ENCODE data around the gene CTNNB1.
"Not testable (repeated sequence)": the region's sequence is repeated elsewhere in the genome, so short reads cannot be mapped to it uniquely, and the experiment has no call there.

The CTNNB1 gene

GRCh38 chr3:41258239-41258800 is 59.0 kb downstream of the CTNNB1 start:
- no peak for DNase-seq (ENCODE audit: low read depth in 2 of 2)

GRCh38 chr3:41259449-41260062 is 60.3 kb downstream of the CTNNB1 start:
- DNase-seq (ENCODE audit: low read depth in 2 of 2), result no peak

- no peak for DNase-seq (ENCODE audit: low read depth in 2 of 2)
Measured at GRCh38 chr3:41260063-41260450, 60.8 kb downstream of the CTNNB1 start.

GRCh38 chr3:41265011-41265545 is 65.8 kb downstream of the CTNNB1 start:
- DNase-seq (ENCODE audit: low read depth in 2 of 2), result no peak

- DNase-seq (ENCODE audit: low read depth in 2 of 2), result no peak
Measured at GRCh38 chr3:41265823-41266273, 66.5 kb downstream of the CTNNB1 start.

GRCh38 chr3:41267975-41268640 is 68.8 kb downstream of the CTNNB1 start:
- DNase-seq (ENCODE audit: low read depth in 2 of 2), result no peak

GRCh38 chr3:41272667-41273066 is 73.4 kb downstream of the CTNNB1 start:
- no peak for DNase-seq (ENCODE audit: low read depth in 2 of 2)

GRCh38 chr3:41274944-41275668 is 75.8 kb downstream of the CTNNB1 start:
- DNase-seq (ENCODE audit: low read depth in 2 of 2), result no peak

- no peak for DNase-seq (ENCODE audit: low read depth in 2 of 2)
Measured at GRCh38 chr3:41276191-41276590, 76.9 kb downstream of the CTNNB1 start.

GRCh38 chr3:41277790-41278465 is 78.6 kb downstream of the CTNNB1 start:
- no peak for DNase-seq (ENCODE audit: low read depth in 2 of 2)

- not testable (repeated sequence) for DNase-seq (ENCODE audit: low read depth in 2 of 2)
Measured at GRCh38 chr3:41284934-41285333, 85.6 kb downstream of the CTNNB1 start.

GRCh38 chr3:41286305-41286704 is 87.0 kb downstream of the CTNNB1 start:
- no peak for DNase-seq (ENCODE audit: low read depth in 2 of 2)

- no peak for DNase-seq (ENCODE audit: low read depth in 2 of 2)
Measured at GRCh38 chr3:41288785-41289184, 89.5 kb downstream of the CTNNB1 start.

Data from stimulated activated CD4-positive, alpha-beta T cell treated with anti-CD3 and anti-CD28 coated beads, Interleukin-1b, Interleukin-23, amount 100 ng/mL, for 1 hour (primary cell).